HG03457 (cell line): ENCODE measurements around the gene RAB41.
A peak's percentile ranks its signal among the peaks of the same experiment; 100 is the strongest.
"Not testable (repeated sequence)": the region's sequence is repeated elsewhere in the genome, so short reads cannot be mapped to it uniquely, and the experiment has no call there.

ENCODE experiments used
- ATAC-seq: cut with Tn5 transposase; IDR thresholded peaks from one replicate; pipeline ENCODE4 v1.9.1; 2021; ENCODE audit warnings: moderate number of reproducible peaks; ENCODE audit not compliant: unreplicated experiment

RAB41 gene

GRCh38 chrX:70289793-70290770 is 8.1 kb downstream of the RAB41 start, which contains the start of the genes KIF4A and PDZD11:
KIF4A (plus strand) TSS chrX:70290104; CDS start chrX:70290459, 355 bp downstream.
PDZD11 (minus strand) TSS chrX:70289927; CDS start chrX:70289341, 586 bp downstream.
- peak; percentile 89 for ATAC-seq

- no peak for ATAC-seq
Observed at GRCh38 chrX:70292788-70293187, 10.8 kb downstream of the RAB41 start.

- no peak for ATAC-seq
Observed at GRCh38 chrX:70293621-70294020, 11.6 kb downstream of the RAB41 start.

GRCh38 chrX:70301716-70302115 is 19.7 kb downstream of the RAB41 start:
- ATAC-seq: no peak

GRCh38 chrX:70313503-70313902 is 31.5 kb downstream of the RAB41 start:
- no peak for ATAC-seq

- no peak for ATAC-seq
Observed at GRCh38 chrX:70322784-70323183, 40.8 kb downstream of the RAB41 start.

GRCh38 chrX:70323628-70324027 is 41.7 kb downstream of the RAB41 start:
- not testable (repeated sequence) for ATAC-seq

GRCh38 chrX:70324326-70324725 is 42.4 kb downstream of the RAB41 start:
- no peak for ATAC-seq

GRCh38 chrX:70331161-70331560 is 49.2 kb downstream of the RAB41 start:
- no peak for ATAC-seq

- ATAC-seq: no peak
Observed at GRCh38 chrX:70332600-70332999, 50.6 kb downstream of the RAB41 start.
